ENCODE data around the gene GALNT13.

The GALNT13 gene

DNA sequence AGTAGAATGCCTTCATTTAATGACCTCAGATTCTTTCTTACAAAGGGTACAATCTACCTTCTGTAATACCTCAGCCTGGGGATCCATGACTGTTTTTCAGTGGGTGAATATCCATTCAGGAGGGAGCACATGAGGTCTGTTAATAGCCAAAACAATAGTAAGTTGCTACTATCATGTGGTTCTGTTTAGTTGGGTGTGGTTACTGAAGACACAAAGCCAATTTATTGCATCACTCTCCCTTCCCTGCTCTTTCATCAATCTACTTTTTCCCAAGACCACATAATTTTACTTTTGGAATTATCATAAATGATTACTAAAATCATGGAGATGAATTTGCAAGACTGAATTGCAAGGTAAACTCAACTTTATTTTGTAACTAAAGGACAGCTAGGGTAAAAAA, 254.2 kb downstream of the GALNT13 start:
- DNase-seq (ENCODE audit: low read depth in 3 of 3) = no peak

DNA sequence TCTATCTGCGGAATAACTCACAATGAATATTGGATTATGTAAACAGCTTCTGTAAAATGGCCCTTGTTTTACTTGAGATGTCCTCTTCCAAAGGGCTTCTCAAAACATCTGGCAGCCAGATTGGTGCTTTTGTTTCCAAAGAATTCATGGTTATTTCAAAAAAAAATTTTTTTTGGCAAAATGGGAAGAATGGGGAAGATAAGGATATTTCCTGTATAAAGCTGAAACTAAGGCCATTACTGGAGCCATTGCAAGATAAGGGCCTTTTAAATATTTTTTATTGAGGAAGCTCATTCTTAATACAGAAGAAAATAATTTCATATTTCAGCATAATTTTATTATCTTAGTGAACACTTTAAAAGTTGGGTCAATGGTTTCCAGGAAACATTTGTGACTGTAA, 259.1 kb downstream of the GALNT13 start:
- no peak for DNase-seq (ENCODE audit: low read depth in 3 of 3)

DNA sequence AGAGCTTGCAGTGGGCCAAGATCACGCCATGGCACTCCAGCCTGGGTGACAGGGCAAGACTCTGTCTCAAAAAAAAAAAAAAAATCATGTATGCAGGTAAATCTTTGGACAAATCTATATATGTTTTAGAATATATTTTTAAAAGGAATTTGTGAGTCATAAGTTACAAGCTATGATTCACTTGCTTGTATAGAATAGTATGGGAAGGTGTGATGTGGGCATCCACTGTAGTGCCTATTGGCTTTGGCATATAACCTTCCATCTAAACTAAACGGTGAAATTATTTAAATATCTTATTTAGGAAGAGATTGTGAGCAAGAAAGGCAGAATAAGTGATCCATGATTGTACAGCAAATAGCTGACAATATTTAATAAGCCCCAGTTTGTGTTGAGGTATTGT, 261.1 kb downstream of the GALNT13 start:
- DNase-seq (ENCODE audit: low read depth in 3 of 3) = no peak

DNA sequence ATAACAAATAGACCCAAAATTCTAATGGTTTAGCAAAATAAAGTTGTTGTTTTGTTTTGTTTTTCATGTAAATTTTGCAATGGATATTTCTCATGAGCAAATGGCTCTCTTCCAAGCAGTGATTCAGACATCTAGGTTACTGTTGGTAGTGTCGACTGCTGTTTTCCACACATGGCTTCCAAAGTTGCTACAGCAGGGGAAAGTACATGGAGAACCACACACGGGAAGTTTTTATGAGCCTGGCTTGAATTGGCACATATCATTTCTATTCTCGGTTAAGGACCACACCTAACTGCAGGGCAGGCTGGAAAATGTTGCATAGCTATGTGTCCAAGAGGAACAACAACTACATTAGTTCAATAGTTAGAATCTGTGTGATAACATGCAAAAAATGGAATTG, 262.1 kb downstream of the GALNT13 start:
- no peak for DNase-seq (ENCODE audit: low read depth in 3 of 3)

DNA sequence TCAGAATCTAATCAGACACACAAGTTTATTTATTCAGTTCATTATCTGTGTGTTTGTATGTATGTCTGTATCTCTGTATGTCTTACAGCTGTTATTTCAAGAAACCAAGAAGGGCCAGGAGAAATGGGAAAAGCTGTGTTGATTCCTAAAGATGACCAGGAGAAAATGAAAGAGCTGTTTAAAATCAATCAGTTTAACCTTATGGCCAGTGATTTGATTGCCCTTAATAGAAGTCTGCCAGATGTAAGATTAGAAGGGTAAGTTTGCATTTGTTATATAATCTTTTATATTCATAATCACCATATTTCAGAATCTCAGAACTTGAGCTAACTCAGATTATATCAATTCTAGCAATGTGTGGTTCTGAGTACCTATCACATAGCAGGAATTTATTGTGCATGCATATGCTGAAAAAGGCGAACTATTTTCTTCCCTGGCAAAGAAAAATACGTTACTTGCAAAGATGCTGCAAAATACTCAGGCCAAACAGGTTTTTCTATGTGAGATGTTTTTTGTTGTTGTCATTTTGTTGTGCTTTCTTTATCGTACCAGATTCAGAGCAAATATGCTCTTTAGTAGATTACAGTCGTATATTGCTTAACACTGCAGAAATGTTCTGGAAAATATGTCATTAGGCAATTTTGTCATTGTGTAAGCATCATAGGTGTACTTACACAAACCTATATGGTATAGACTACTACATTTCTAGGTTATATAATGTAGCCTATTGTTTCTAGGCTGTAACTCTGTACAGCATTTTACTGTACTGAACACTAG, 268.7 kb downstream of the GALNT13 start:
- no peak for DNase-seq (ENCODE audit: low read depth in 3 of 3)

DNA sequence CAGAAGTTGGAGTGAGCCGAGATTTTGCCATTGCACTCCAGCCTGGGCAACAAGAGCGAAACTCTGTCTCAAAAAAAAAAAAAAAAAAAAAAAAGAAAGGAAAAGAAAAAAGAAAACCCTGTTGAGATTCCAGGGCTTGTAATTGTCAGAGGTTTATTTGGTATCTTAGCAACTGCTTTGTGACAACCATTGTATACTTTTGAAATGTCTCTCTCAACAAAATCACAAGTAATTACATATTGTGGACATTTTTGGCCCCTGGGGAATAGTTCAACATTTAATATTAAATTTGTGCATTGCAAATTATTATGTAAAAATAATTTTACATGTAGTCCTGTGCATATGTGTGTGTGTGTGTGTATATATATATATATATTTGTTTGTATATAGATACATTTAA, 270.8 kb downstream of the GALNT13 start:
- no peak for DNase-seq (ENCODE audit: low read depth in 3 of 3)

DNA sequence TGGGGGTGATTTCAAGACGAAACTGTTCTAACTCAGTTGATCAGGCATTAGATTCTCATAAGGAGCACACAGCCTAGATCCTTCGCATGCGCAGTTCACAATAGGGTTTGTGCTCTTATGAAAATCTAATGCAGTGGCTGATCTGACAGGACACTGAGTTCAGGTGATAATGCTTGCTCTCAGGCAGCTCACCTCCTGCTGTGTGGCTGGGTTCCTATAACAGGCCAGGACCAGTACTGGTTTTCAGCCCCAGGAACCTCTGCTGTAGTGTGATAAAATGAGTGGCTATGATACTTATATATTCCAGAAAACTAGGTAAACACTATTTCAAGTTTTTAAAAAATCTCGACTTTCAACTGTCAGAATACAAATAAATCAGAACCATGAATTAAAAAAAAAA, 271.4 kb downstream of the GALNT13 start:
- DNase-seq (ENCODE audit: low read depth in 3 of 3) = no peak

DNA sequence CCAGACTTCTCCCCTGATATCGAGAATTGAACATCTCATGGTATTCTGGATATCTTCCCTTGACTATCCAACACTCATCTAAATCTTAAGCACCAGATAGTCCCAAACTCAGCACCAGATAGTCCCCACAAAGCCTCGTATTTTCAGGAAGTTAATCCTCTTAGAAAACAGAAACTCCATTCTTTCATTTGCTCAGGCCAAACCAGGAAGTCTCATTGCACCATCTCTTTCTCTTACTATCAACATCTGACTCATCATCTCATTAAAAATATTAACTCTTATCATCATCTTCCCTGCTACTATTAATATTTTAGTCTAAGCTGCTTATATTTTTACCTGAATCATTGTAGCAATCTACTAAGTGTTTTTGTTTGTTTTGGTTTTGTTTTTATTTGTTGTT, 286.4 kb downstream of the GALNT13 start:
- DNase-seq (ENCODE audit: low read depth in 3 of 3) = no peak

DNA sequence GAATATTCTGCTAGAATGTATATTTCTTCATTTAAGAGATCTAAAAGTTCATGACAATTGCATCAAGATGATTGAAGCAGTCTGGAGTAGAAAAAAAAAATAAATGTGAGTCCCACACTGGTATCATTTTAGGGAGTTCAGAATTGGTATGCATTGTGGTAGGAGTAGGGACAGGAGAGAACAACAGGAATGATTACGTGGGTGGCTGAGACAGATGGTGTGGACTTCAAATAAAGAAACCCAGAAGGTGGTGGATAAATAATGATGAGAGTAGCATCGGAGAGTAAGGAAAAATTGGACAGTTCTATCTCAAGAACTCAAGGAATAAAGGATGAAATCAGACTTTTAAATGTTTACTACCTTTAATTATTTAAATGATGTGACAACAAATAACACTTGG, 289.6 kb downstream of the GALNT13 start:
- no peak for DNase-seq (ENCODE audit: low read depth in 3 of 3)

DNA sequence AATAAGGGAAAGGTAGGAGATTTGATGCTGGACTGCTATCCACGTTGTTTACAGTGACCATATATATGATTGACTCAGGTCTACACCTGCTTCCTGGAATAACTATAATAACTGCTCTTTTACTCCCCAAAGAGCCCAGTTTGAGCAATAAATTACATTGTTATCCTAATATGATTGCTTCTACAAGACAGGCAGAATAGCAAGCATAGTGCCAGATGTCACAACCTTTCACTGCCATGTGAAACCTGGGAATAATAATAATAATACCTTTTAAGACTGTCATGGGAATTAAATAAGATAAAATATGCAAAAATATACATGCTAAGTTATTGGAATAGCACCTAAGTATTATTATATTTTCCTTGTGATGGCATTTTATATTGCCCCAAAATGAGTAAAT, 298.7 kb downstream of the GALNT13 start:
- DNase-seq (ENCODE audit: low read depth in 3 of 3) = no peak

DNA sequence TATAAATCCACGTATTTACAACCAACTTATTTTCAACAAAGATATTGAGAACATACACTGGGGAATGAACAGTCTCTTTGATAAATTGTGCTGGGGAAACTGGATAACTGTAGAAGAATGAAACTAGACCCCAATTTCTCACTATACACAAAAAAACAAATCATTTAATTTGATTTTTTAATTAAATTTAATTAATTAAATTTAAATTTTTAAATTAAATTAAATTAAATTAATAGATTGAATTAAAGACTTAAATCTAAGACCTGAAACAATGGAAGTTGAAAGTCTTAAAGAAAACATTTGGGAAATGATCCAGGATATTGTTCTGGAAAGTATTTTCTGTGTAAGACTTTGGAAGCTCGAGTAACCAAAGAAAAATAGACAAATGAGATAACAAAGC, 301.4 kb downstream of the GALNT13 start:
- no peak for DNase-seq (ENCODE audit: low read depth in 3 of 3)

DNA sequence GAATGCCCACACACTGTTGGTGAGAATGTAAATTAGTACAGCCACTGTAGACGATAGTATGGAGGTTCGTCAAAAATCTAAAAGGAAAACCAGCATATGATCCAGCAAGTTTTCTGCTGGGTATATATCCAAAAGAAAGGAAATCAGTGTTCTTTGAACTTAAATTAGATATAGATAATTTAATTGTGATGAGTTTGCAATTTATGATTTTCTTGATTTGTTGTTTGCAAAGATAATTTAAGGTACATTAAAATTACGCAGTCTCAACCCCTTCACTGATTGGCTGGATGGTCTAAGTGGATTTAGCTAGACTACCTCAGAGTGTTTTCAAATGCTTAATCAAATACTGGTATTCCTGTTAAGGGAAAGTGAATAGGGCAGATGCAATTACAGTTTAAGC, 302.2 kb downstream of the GALNT13 start:
- DNase-seq (ENCODE audit: low read depth in 3 of 3) = no peak

DNA sequence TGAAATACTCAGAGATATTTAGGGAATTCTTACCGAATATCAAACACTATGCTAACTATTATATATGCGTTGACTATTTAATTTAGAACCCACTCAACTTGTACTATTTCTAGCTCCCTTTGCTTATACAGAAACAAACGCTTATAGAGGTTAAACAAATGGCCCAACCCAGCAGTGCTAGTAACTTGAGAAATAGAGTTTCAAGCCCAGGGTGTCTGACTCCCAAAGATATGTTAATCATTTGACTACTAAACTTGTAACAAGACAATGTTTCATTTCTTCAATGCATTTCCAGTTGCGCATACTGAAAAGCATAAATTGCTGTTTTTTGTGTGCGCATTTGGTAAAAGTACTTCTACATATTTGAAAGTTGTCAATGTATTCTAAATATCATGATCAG, 310.3 kb downstream of the GALNT13 start:
- no peak for DNase-seq (ENCODE audit: low read depth in 3 of 3)

DNA sequence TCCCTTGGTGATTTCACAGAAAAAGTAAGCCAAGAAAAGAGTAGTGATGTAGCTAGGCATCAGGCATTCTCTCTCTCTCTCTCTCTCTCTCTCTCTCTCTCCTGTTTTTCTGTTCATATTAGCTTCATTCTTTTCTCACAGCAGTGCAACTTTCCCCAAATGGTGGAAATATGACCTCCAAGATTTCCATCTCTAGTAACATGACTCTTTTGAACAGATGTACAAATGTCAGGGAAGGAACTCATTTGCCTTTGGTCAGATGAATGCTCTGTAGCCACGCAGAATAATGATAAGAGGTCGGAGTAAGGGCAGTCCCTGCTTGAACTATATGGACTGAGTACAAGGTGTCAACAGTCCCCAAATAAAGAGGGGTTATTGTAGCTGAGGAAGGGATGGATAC, 316.2 kb downstream of the GALNT13 start:
- no peak for DNase-seq (ENCODE audit: low read depth in 3 of 3)

DNA sequence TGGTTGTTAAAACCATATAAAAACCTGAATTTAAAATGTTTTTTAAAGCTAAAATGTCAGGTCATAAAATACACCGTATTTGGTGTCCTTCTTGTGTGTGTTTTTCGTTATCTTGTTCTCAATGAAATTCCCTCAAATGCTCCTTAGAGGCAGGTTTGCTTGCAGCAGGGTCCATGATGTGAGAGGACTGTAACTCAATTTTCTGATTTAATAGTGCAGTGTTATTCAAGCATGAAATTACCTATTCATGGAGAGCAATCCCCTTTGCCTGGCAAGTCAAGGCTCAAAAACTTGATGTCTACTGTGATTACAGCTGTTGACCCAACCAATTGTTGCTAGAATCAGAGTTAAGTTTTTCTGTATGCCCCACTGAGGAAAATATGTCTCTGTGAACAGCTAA, 318.2 kb downstream of the GALNT13 start:
- no peak for DNase-seq (ENCODE audit: low read depth in 3 of 3)

DNA sequence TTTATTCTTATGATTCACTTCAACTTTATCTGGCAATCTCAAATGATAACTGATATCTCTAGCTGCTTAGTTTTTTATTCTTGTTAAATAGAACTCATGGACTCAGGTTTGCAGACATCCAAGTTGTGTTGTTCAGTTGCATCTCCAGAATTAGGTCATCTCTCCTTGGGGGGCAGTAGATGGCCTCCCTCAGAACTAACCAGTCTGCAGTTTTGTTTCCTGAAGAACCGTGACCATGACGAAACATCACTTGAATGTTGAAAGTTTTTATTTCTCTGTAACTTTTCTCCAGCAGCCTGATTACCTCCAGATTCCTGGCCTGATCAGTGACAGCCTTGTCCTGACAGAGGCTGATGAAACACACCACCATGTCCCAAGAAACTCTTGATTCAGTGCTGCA, 321.5 kb downstream of the GALNT13 start:
- no peak for DNase-seq (ENCODE audit: low read depth in 3 of 3)

DNA sequence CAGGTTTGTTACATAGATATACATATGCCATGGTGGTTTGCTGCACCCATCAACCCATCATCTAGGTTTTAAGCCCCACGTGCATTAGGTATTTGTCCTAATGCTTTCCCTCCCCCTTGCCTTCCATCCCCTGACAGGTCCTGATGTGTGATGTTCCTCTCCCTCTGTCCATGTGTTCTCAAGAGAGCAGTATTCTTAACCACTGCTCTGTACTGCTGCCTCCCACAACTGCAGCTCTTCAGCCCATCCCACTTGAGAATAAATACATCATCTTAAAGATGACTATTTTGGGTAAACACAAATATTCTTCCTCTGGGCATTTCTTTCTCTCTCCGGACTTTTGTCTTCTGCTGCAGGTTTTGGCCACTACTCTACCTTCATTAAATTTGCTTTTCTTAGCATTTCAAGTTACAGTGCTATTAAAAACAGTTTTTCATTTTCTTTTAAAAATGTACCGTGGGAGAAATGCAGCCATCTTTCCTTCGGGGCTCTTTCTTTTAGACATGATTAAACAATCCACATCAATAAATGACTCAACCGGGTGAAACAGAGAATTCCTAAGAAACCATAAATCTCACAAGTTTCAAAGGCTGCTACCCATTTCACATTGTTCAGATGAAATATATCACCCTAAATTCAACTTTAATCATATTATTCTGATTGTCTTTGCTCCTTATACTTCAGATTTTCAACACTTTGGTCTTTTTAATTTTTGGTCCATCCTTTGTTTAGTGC, 323.4 kb downstream of the GALNT13 start:
- no peak for DNase-seq (ENCODE audit: low read depth in 3 of 3)

DNA sequence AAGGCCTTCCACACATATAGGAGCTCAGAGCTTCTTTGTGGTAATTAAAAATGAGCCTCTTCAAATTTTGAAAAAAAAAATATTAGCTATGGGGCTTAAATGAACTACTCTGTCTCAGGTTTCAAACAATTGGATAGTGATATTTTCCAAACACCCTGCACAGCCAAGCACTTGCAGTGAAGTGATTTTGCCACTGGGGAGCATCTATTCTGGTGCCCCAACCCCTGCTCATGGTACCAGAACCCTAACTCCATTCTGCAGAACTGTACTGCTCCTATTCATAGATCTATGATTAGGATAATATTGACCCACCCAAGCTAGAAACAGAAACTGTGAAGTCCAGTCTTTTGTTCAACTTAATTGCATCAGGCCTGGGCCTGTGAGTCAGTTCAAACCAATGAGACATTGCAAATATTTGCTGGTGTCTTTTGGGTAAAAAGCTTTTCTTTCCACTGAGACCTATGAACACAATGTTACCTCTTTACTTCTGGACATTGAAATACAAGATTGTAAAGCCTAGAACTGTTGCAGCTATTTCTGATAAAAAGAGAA, 324.0 kb downstream of the GALNT13 start:
- DNase-seq (ENCODE audit: low read depth in 3 of 3) = no peak

DNA sequence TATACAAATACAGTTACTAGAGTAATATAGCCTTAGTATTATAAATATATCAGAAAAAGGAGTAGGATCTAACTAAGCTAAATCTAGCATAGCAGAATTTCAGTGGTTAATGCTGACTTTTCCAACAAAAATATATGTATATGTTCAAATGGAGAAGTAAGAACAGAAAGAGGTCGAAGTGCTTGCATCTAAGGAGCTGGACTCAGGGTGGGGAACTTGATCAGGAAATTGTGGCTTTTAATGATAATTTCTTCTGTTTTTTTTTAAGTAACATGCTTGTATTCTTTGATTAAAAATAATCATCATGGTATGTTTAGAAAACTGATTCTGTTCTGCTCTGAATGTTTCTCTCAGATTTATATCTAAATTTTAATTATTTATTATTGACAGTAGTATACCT, 327.1 kb downstream of the GALNT13 start:
- no peak for DNase-seq (ENCODE audit: low read depth in 3 of 3)

DNA sequence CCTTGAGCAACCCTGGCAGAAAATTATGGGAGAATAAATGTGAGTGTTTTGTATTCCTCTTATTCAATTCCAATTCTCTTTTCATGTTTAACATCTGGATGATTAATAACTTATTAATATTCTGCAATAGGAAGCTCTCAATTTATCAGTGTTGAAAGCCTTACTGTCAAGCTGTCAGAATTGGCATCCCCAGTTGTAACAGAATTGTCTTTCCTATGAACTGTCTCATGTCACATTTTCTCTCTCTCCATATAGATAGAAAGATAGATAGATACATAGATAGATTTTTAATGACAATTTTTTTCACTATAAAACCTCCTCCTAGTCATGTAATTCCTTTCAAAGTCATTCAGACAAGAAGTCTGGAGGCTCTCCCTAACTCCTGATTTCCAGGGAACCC, 331.5 kb downstream of the GALNT13 start:
- DNase-seq (ENCODE audit: low read depth in 3 of 3) = no peak

DNA sequence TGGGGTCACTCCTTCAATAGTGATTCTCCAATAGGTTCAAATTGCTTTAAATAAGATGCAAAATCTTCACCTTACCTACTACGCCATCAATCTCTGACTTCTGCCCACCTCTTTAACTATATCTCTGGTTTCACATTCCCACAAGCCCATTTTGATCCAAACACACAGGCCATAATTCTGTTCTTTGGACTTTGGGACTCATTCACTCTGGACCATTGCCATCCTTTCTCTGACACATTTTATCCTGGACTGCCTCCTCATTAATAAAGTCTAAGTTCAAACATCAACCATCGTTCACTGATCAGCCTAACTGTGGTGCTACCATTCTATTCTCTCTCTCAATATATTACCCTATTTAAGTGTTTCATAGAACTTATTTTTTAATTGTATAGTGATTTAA, 332.2 kb downstream of the GALNT13 start:
- no peak for DNase-seq (ENCODE audit: low read depth in 3 of 3)

DNA sequence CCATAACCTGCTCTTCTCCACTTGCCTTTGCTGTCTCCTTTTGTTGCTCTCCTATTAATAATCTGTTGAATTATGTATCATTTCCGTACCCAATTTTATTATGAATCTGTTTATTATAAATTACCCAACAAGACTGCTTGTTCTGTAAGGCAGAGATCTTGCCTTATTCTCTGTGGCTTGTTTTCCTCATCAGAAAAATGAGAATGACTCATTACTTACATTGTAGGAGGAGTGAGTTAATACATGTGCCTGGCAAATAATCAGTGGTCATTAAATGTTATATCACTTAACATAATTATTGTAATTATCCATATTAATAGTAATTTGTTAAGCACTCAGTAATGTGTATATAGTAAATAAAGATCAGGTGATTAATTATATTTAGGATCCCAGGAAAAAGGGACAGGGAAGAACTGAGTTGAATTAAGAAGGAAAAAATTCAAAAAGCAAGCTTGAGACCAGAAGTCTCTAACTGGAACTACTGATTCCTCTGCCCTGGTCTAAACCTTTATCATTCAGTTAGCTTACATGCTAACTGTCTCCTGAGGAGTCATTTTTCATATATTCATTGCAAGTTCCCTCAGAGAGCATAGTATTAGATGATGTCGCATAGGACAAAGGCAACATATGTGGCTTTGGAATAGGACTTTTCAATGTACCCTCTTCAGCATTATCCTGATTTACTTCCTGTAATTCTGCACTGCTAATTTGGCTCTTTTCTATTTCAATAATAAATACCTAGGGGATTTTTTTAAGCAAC, 335.7 kb downstream of the GALNT13 start:
- no peak for DNase-seq (ENCODE audit: low read depth in 3 of 3)

DNA sequence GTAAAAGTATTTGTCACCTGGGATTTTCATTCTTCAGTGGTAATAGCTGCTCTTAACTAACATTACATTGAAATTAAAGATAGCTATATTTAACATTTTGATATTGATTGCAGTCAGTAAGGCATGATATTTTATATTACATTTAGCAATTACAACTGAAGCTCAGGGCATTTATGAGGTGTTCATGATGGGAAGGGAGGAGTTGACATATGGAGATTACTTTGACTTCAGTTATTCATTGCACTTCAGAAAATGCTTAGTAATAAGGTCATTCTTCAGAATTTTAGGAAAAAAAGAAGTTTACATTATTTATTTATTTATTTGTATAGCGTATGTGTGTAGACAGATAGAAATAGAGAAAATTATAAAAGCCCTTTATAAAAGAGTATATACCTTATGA, 352.0 kb downstream of the GALNT13 start:
- no peak for DNase-seq (ENCODE audit: low read depth in 3 of 3)

All from stimulated activated CD4-positive, alpha-beta T cell treated with anti-CD3 and anti-CD28 coated beads, TNF-alpha, amount 100 ng/mL, for 24 hours (primary cell).